MM.1S (cell line): ENCODE results near the gene ZNF268.

Source experiments
- DNase-seq: peaks from one replicate; pipeline ENCODE4 v3.0.0-alpha.2; 2015
- H2AFZ ChIP-seq: fragments of 300-600 bp; sonication (generic); 2 replicates; pipeline ENCODE4 v1.6.0; 2016; ENCODE audit warnings: antibody characterized with exemption, low read length
- H3F3A ChIP-seq: fragments of 300-600 bp; sonication (generic); 2 replicates; pipeline ENCODE4 v1.6.1; 2016; ENCODE audit warnings: mild to moderate bottlenecking, antibody characterized with exemption, low read length, moderate library complexity, mixed read lengths; ENCODE audit not compliant: insufficient read depth
- H3K27ac ChIP-seq: fragments of 300-600 bp; sonication (generic); 2 replicates; pipeline ENCODE4 v1.5.1; 2016; ENCODE audit warnings: mild to moderate bottlenecking, low read length
- H3K27me3 ChIP-seq: fragments of 300-600 bp; sonication (generic); replicated peaks from 2 replicates; pipeline ENCODE4 v1.6.0; 2016; ENCODE audit warnings: low read length; ENCODE audit not compliant: insufficient read depth
- H3K36me3 ChIP-seq: fragments of 300-600 bp; sonication (generic); replicated peaks from 2 replicates; pipeline ENCODE4 v1.6.1; 2016; ENCODE audit warnings: mild to moderate bottlenecking, low read length, mixed read lengths; ENCODE audit not compliant: insufficient read depth
- H3K4me1 ChIP-seq: fragments of 300-600 bp; sonication (generic); 2 replicates; pipeline ENCODE4 v1.6.1; 2016; ENCODE audit warnings: low read length, mixed read lengths
- H3K4me2 ChIP-seq: fragments of 300-600 bp; sonication (generic); 2 replicates; pipeline ENCODE4 v1.6.0; 2016; ENCODE audit warnings: low read depth, low read length
- H3K4me3 ChIP-seq: fragments of 300-600 bp; sonication (generic); 2 replicates; pipeline ENCODE4 v1.5.1; 2016; ENCODE audit warnings: low read length, mixed read lengths
- H3K79me2 ChIP-seq: fragments of 300-600 bp; sonication (generic); 2 replicates; pipeline ENCODE4 v1.6.1; 2016; ENCODE audit warnings: mixed run types, low read length, mixed read lengths
- H3K9ac ChIP-seq: fragments of 300-600 bp; sonication (generic); 2 replicates; pipeline ENCODE4 v1.6.1; 2016; ENCODE audit warnings: low read length, mixed read lengths
- H3K9me2 ChIP-seq: fragments of 300-600 bp; sonication (generic); replicated peaks from 2 replicates; pipeline ENCODE4 v1.6.1; 2016; ENCODE audit warnings: mild to moderate bottlenecking, low read length, mixed read lengths; ENCODE audit not compliant: insufficient read depth
- H3K9me3 ChIP-seq: fragments of 300-600 bp; sonication (generic); replicated peaks from 2 replicates; pipeline ENCODE4 v1.6.1; 2016; ENCODE audit warnings: mild to moderate bottlenecking, low read length, mixed read lengths; ENCODE audit not compliant: insufficient read depth
- H4K20me1 ChIP-seq: fragments of 300-600 bp; sonication (generic); 2 replicates; pipeline ENCODE4 v1.6.1; 2016; ENCODE audit warnings: mild to moderate bottlenecking, low read length, moderate library complexity, mixed read lengths; ENCODE audit not compliant: insufficient read depth
- EZH2 ChIP-seq: fragments of 300-600 bp; sonication (generic); optimal IDR thresholded peaks from 2 replicates; pipeline ENCODE3; 2017; ENCODE audit warnings: low read depth, mild to moderate bottlenecking, antibody characterized with exemption, low read length, mixed read lengths
- EZH2phosphoT487 ChIP-seq: fragments of 300-600 bp; sonication (generic); IDR thresholded peaks from 2 replicates; pipeline ENCODE4 v1.6.1; 2018; ENCODE audit warnings: antibody characterized with exemption, low read length
- TF ChIP-seq, protein P1 (sequence below): fragments of 300-600 bp; sonication (generic); IDR thresholded peaks from 2 replicates; pipeline ENCODE4 v1.5.1; 2016; ENCODE audit warnings: antibody characterized with exemption, low read length, mixed read lengths

Gene ZNF268

DNA sequence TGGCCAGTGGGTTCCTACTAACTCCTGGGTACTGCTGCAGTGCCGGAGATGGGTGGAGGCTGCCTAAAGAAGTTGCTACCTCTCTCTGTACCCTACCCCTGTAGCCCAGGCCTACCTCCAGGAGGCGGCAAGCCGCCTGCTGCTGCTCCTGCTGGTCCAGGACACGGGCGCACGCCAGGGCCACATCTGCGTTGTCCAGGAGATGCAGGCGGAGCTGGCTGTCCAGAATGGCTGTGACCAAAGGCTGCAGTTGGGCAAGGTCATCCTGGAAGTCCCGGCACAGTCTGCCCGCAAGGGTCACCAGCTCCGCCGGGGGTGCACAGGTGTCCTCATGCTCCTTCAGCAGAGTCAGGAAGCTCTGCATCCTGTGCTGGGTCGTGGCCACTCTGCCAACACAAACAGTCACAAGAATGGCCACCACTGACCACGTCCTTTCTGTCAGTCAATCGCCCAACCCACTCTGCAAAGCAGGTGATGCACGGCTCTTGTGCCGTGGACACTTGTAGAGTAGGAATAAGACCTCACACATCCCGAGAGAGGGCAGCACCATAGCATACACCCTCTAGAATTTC is 52.8 kb downstream of the ZNF268 start:
- Histone ChIP-seq H3K9me3 (no peaks in the 10 kb centered on the region), H3K4me1 (no peaks in the 10 kb centered on the region), H3F3A (no peaks in the 10 kb centered on the region), H3K36me3 (no peaks in the 10 kb centered on the region), H4K20me1 (no peaks in the 10 kb centered on the region), H3K9ac (no peak overlapping the region), H3K27ac (no peak overlapping the region), H3K27me3 (no peaks in the 10 kb centered on the region), H3K9me2 (no peaks in the 10 kb centered on the region), H3K4me3 (no peak overlapping the region), H2AFZ (no peak overlapping the region), H3K79me2 (no peaks in the 10 kb centered on the region), H3K4me2 (no peak overlapping the region)
- no peak for DNase-seq
- TF ChIP-seq EZH2 (no peak), EZH2phosphoT487 (no peak)
- TF ChIP-seq, protein P1, sequence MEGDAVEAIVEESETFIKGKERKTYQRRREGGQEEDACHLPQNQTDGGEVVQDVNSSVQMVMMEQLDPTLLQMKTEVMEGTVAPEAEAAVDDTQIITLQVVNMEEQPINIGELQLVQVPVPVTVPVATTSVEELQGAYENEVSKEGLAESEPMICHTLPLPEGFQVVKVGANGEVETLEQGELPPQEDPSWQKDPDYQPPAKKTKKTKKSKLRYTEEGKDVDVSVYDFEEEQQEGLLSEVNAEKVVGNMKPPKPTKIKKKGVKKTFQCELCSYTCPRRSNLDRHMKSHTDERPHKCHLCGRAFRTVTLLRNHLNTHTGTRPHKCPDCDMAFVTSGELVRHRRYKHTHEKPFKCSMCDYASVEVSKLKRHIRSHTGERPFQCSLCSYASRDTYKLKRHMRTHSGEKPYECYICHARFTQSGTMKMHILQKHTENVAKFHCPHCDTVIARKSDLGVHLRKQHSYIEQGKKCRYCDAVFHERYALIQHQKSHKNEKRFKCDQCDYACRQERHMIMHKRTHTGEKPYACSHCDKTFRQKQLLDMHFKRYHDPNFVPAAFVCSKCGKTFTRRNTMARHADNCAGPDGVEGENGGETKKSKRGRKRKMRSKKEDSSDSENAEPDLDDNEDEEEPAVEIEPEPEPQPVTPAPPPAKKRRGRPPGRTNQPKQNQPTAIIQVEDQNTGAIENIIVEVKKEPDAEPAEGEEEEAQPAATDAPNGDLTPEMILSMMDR: no peak

DNA sequence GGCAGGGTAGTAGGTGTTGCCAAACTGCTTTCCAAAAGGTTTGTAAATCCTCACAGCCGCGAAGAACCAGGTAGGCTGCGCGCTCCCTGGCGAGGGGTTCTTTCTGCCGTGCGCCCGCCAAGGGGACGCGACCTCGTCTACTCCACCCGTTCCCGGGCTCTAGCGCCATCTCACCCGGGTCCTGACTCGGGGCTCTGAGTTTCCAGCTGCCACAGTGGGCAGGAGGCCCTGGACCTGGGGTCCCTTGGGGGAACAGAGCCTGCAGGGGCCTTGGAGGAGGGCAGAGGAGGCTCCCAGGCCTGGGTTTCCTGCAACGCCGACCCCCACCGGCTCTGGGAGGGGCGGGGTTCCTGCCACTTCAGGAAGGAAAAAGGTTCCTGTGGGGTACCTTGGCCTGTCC is 53.7 kb downstream of the ZNF268 start:
- no peaks in the 10 kb centered on the region for H4K20me1 ChIP-seq
- no peaks in the 10 kb centered on the region for H3K9me3 ChIP-seq
- H3K4me3 ChIP-seq: no peak overlapping the region
- H3K27ac ChIP-seq: no peak overlapping the region
- DNase-seq: no peak
- no peak overlapping the region for H3K9ac ChIP-seq
- H3K9me2 ChIP-seq: no peaks in the 10 kb centered on the region
- H3K79me2 ChIP-seq: no peaks in the 10 kb centered on the region
- no peaks in the 10 kb centered on the region for H3K4me1 ChIP-seq
- H3K27me3 ChIP-seq: no peaks in the 10 kb centered on the region
- no peak overlapping the region for H2AFZ ChIP-seq
- H3F3A ChIP-seq: no peaks in the 10 kb centered on the region
- TF ChIP-seq EZH2 (no peak), EZH2phosphoT487 (no peak)
- TF ChIP-seq, protein P1: no peak
- no peak overlapping the region for H3K4me2 ChIP-seq
- no peaks in the 10 kb centered on the region for H3K36me3 ChIP-seq

DNA sequence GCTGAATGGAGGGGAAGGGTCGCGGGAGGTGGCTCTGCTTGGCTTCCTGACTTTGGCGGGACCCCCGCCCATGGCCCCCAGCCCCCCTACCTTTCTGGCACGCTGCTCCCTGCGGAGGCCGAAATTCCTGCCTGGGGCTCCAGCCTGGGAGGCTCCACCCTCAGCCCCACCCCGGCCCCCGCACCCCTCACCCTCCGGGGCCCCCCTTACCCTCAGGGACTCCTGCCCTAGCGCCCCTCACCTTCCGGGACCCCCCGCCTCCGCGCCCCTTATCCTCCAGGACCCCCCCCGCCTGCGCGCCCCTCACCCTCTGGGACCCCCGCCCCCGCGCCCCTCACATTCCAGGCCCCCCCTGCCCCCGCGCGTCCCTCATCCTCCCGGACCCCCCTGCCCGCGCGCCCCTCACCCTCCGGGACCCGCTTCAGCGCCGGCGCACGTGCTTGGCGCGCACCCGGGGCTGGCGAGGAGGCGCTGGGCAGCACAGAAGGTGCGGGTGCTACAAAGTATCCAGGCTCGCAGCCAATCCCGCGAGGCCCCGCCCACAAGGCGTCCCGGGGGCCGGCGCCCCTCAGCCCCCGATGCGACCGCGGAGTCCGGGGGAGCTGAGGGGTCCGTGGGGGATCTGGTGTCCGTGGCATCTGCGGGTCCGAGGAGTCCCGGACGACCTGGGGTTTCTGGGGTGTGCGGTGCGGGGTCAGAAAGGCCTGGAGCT is 54.3 kb downstream of the ZNF268 start, which contains the start of gene ANHX:
Gene ANHX (minus strand): TSS at position 477 of the 712 bp plus-strand sequence. CDS start 1,521 bp downstream, outside the sequence.
- H3K27ac ChIP-seq: no peak within 1 kb of the TSS
- no peak within 1 kb of the TSS for H3K9ac ChIP-seq
- H3K9me3 ChIP-seq: no peaks in the 10 kb centered on the region

More for the DNA sequence above, 54.3 kb downstream of the ZNF268 start, which contains the start of gene ANHX:
- Histone ChIP-seq H3K4me3 (no peak within 1 kb of the TSS), H2AFZ (no peak within 1 kb of the TSS), H3K27me3 (no peaks in the 10 kb centered on the region), H3K9me2 (no peaks in the 10 kb centered on the region), H4K20me1 (no peaks in the 10 kb centered on the region), H3K4me2 (no peak within 1 kb of the TSS), H3K36me3 (no peaks in the 10 kb centered on the region), H3F3A (no peaks in the 10 kb centered on the region), H3K79me2 (no peaks in the 10 kb centered on the region), H3K4me1 (no peaks in the 10 kb centered on the region)
- TF ChIP-seq, protein P1: no peak
- TF ChIP-seq EZH2phosphoT487: no peak
- no peak for TF ChIP-seq EZH2
- no peak for DNase-seq
